Coronary artery (tissue), 2 donors: ENCODE results near the gene DNTT.

Experiments used
- DNase-seq: peaks from one replicate; pipeline ENCODE4 v3.0.0-alpha.2; 2017; ENCODE audit warnings: low spot score
- H3K27ac ChIP-seq, 2 donors: fragments of 200-600 bp; sonication (generic); one replicate each; pipeline ENCODE4 v1.5.1; 2016 to 2019
- H3K4me3 ChIP-seq: fragments of 200-600 bp; sonication (generic); 2 replicates; pipeline ENCODE4 v1.5.1; 2016; ENCODE audit warnings: mild to moderate bottlenecking, moderate library complexity
- TF ChIP-seq, protein P1 (sequence below): fragments of 200-600 bp; sonication (generic); IDR thresholded peaks from one replicate; pipeline ENCODE4 v1.5.1; 2019; ENCODE audit warnings: antibody characterized with exemption

Gene DNTT

DNA sequence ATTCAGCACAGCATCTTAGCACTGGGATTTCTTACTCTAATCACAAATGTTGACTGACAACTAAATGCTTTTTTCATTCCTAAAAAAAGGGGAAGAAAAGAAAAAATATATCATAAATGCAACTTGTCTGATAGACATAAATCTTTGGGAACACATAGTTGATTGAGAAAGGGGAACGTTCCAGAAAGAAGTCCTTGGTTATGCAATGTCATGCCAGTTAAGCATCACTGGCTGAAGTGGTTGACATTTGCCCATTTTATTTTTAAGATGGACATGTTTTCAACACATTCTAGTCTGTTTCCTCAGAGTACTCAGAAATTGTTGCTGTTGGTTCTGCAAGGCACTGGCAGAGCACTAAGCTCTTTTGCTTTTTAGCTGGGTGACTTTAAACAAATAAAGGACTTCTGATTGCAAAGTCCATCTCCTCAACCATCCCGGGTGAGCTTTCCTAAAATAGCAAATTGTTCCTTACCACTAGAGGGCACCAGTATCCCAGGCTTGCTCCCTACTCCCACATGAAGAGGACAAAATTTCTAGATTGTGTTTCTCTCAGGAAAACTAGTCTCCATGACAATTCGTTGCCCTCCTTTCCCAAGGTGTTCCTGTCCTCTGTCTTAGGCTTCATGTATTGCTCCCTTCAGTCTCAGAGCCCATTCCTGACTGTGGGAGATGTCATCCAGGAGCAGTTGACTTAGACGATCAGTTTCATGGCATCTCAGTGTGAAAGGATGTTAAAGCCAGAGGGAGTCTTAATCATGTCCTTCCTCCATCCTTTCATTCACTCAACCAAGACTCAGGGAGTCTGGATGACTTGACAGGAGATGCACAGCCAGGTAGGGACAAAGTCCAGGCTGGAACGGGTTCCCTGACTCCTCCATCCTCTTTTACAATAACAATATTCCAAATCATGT is 30.6 kb downstream of the DNTT start:
- no peak for DNase-seq
- TF ChIP-seq, protein P1, sequence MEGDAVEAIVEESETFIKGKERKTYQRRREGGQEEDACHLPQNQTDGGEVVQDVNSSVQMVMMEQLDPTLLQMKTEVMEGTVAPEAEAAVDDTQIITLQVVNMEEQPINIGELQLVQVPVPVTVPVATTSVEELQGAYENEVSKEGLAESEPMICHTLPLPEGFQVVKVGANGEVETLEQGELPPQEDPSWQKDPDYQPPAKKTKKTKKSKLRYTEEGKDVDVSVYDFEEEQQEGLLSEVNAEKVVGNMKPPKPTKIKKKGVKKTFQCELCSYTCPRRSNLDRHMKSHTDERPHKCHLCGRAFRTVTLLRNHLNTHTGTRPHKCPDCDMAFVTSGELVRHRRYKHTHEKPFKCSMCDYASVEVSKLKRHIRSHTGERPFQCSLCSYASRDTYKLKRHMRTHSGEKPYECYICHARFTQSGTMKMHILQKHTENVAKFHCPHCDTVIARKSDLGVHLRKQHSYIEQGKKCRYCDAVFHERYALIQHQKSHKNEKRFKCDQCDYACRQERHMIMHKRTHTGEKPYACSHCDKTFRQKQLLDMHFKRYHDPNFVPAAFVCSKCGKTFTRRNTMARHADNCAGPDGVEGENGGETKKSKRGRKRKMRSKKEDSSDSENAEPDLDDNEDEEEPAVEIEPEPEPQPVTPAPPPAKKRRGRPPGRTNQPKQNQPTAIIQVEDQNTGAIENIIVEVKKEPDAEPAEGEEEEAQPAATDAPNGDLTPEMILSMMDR, result peak; percentile 65
- Histone ChIP-seq H3K4me3 (no peak overlapping the region), H3K27ac (no peak overlapping the region)

DNA sequence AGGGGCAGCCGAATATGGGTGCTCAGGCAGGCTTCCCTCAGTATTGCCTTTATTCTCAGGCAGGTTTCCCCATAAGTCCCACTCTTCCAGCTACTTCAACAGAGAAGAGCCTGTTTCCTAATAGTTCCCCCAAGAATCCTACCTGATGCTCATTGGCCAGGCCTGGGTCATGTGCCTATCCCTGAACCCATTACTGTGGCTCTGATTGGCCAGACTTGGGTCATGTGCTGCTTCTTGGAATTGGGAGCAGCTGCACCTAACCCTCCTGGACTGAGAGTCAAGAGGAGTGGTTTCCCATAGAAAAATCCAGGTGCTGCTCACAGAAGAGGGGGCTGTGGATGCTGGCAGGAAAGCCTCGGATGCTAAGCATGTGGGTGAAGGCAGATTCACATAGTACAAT is 32.9 kb downstream of the DNTT start:
- TF ChIP-seq, protein P1, result no peak
- H3K27ac ChIP-seq, result no peak overlapping the region

GRCh38 chr10:96338279-96338925 is 34.2 kb downstream of the DNTT start:
- TF ChIP-seq, protein P1, result no peak
- H3K27ac ChIP-seq, result no peak overlapping the region
- H3K4me3 ChIP-seq, result no peak overlapping the region
- no peak for DNase-seq

More for the DNA sequence above, 32.9 kb downstream of the DNTT start:
- no peak overlapping the region for H3K4me3 ChIP-seq
- DNase-seq, result no peak

DNA sequence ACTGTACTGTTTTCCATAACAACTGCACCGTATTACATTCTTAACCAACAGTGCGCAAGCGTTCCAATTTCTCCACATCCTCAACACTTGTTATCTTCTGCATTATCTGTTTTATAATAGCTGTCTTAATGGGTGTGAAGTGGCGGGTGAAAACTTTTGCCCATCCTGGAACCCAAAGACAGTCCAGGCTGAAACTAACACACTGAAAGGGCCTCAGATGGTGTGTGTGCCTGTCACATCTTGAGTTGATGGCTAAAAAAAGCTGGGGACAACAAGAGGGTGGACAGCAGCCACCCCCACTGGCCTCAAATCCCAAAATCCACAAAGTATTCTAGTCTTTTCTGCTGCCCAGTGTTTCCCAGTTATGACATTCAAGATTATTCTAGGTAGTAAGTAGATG is 35.1 kb downstream of the DNTT start:
- Histone ChIP-seq H3K4me3 (no peak overlapping the region), H3K27ac (no peak overlapping the region)
- TF ChIP-seq, protein P1, result no peak
- no peak for DNase-seq

DNA sequence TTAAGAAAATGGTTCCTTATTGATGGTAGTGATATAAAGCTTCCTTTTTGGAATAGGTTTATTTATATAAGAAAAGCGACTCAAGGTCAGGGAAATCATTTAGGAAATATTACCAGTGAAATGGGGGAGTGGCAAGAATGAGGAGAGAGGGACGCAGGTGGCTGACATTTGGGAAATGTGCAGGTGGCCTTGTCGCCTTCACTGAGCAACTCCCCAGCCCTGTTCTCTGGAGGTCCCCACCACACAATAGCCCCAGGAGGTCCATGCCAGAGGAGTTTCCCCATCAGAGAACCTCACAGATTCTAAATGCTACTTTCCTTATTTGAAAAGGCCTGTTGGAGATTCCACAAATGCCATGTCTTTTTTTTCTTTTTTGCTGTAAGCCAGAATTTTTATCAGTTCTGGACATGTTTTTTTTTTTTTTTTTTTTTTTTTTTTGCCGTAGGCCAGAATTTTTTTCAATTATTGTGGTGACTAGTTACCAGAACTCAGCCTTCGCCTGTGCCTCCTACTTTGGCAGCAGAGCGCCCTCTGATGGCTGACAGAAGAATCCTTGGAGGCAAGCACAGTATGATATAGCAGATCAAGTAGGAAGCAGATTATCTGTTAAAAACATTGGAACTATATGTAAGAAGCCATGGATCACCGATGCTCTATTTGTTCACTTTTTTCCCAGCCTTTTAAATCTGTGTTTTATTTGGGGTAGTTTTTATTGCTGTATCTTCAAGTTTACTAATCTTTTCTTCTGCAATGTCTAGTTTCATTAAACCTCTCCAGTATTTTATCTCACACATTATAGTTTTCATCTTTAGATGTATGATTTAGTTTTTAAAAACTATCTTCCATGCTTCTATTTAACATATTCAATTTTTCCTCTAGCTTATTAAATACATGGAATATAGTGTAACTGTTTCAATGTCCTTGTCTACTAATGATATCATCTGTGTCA is 36.0 kb downstream of the DNTT start:
- Histone ChIP-seq H3K4me3 (no peak overlapping the region), H3K27ac (no peak overlapping the region)
- no peak for DNase-seq
- TF ChIP-seq, protein P1, result peak; percentile 52

DNA sequence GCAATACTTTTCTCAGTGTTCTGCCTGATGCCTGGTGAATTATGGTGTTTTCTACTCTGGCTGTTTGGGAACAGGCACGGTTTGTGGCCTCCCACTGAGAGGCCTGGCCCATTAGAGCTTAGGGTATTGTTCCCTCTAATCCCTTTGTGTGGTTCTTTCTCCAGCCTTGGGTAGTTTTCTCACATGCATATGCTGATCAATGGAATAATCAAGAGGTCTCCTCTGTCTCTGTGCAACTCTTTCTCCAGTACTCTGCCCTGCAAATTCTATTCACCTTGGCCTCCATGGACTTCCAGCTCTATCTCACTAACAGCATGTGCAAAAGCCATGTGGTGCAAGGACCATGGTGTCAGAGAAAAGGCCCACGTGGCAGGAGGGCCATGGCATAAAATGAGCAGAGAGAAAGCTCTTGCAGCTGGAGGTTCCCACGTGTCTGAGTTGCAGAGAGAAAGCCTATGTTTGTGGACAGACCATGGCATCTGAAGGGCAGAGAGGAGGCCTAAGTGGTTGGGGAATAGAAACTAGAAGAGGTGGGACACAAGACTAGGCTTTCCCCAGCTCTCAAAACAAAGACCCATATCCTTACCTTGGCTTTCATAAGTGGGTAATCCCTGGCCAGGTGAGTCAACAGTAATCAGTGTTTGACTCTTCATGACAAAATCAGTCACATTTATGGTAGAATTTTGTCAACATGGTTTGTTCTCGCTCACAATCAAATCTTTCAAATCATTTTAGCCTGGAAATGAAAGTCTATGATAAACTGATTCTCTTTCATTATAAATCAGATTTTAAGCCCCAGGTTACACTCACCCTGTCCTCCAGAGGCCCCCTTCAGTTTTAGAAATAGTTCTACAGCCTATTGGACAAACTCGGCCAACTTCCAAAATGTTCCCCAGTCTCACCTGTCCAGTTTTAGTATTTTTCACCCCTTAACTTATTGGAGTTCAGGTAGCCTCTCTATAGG is 37.3 kb downstream of the DNTT start:
- DNase-seq, result no peak
- TF ChIP-seq, protein P1, result no peak
- Histone ChIP-seq H3K27ac (no peak overlapping the region), H3K4me3 (no peak overlapping the region)
